HepG2 (cell line): ENCODE results near the gene ACSM2B. TPM values are rescaled to one million over a fixed set of nuclear protein-coding genes. Genes with fewer than 3 reads are reported as not detected.
A peak's percentile ranks its signal among the peaks of the same experiment; 100 is the strongest.

Source experiments
- ATAC-seq: fragments of 200-7000 bp; cut with Tn5 transposase; 3 replicates; pipeline ENCODE4 v1.9.1; 2020; ENCODE audit warnings: mild to moderate bottlenecking, moderate library complexity
- BruUV-seq: library from RNA; stranded (reverse); fragments of 400-500 nt; replicated peaks from 2 replicates; lab custom pipeline; 2021; lab: Mats Ljungman, UMichigan
- CTCF ChIA-PET: fragments of 300-600 bp; formaldehyde crosslinking; extraction: SDS; loops from one replicate; lab custom pipeline; 2021; ENCODE audit warnings: low total read pairs, inconsistent platforms, low intra/inter-chr PET ratio; lab: Yijun Ruan, JAX
- POLR2A ChIA-PET: fragments of 350-600 bp; sonication (Branson Sonifier 250); formaldehyde crosslinking; loops from one replicate; lab custom pipeline; 2020; ENCODE audit warnings: antibody characterized with exemption, inconsistent platforms; lab: Yijun Ruan, JAX
- DNase-seq: peaks from one replicate; pipeline ENCODE4 v3.0.0-alpha.2; 2015; ENCODE audit warnings: low spot score
- FAIRE-seq: peaks from 3 replicates; lab custom pipeline; 2011; peaks lifted over from hg19 to GRCh38; lab: Jason Lieb, UNC
- H2AFZ ChIP-seq: one replicate; pipeline ENCODE4 v1.6.1; 2011; ENCODE audit warnings: low read length, inconsistent platforms
- H3K27ac ChIP-seq: fragments of 300-600 bp; 3 replicates; pipeline ENCODE4 v1.8.0; 2011; ENCODE audit warnings: mixed run types, mild to moderate bottlenecking, mixed read lengths, low read length, inconsistent platforms; ENCODE audit not compliant: insufficient read depth; ENCODE audit errors: extremely low read length
- H3K27me3 ChIP-seq, 2 experiments: fragments of 200-600 bp in 1 of 2; 2 replicates in 1 of 2; 3 replicates in 1 of 2; pipeline versions ENCODE4 v1.6.0 to v1.8.0; 2011; ENCODE audit warnings: low read length in 2 of 2, mild to moderate bottlenecking in 2 of 2, moderate library complexity in 2 of 2, inconsistent platforms in 1 of 2; ENCODE audit not compliant: insufficient read depth in 2 of 2, control insufficient read depth in 1 of 2
- H3K36me3 ChIP-seq, 2 experiments: fragments of 200-600 bp in 1 of 2; replicated peaks in 1 of 2; 2 replicates in 1 of 2; 3 replicates in 1 of 2; pipeline versions ENCODE4 v1.5.1 to v1.8.0; 2011; ENCODE audit warnings: low read length in 2 of 2, inconsistent platforms in 1 of 2; ENCODE audit not compliant: insufficient read depth in 2 of 2, control insufficient read depth in 1 of 2
- H3K4me1 ChIP-seq: 2 replicates; pipeline ENCODE4 v1.5.1; 2012; ENCODE audit warnings: low read length, inconsistent platforms; ENCODE audit not compliant: insufficient read depth
- H3K4me2 ChIP-seq: 2 replicates; pipeline ENCODE4 v1.6.0; 2011; ENCODE audit warnings: low read depth, low read length, inconsistent platforms
- H3K4me3 ChIP-seq, 3 experiments: fragments of 200-600 bp in 1 of 3; sonication (generic), shearing (Covaris generic) in 1 of 3; replicated peaks in 1 of 3; 2 replicates each; pipeline ENCODE4 v1.5.1; 2011 to 2016; ENCODE audit warnings: low read length in 3 of 3, inconsistent platforms in 2 of 3, low read depth in 2 of 3, mild to moderate bottlenecking in 2 of 3, control low read depth in 1 of 3, mixed read lengths in 1 of 3; ENCODE audit not compliant: insufficient read depth in 1 of 3
- H3K79me2 ChIP-seq: one replicate; pipeline ENCODE4 v1.6.1; 2011; ENCODE audit warnings: low read length, inconsistent platforms; ENCODE audit not compliant: insufficient read depth
- H3K9ac ChIP-seq: 2 replicates; pipeline ENCODE4 v1.6.0; 2011; ENCODE audit warnings: mild to moderate bottlenecking, low read depth, low read length, inconsistent platforms; ENCODE audit not compliant: insufficient read depth
- H3K9me3 ChIP-seq: 2 replicates; pipeline ENCODE4 v1.5.1; 2012; ENCODE audit warnings: mild to moderate bottlenecking, low read length
- H4K20me1 ChIP-seq: 2 replicates; pipeline ENCODE4 v1.6.0; 2011; ENCODE audit warnings: inconsistent platforms, mild to moderate bottlenecking, low read length, moderate library complexity; ENCODE audit not compliant: insufficient read depth
- ATRX ChIP-seq: sonication (generic); formaldehyde crosslinking; IDR thresholded peaks from 2 replicates; pipeline ENCODE4 v1.4.0; 2020; ENCODE audit warnings: missing genetic modification reagents, borderline replicate concordance
- EED ChIP-seq: sonication (generic); formaldehyde crosslinking; IDR thresholded peaks from 2 replicates; pipeline ENCODE4 v1.5.0; 2020; ENCODE audit warnings: mild to moderate bottlenecking, missing genetic modification reagents
- HCFC1 ChIP-seq: fragments of 150-350 bp; IDR thresholded peaks from 2 replicates; pipeline ENCODE4 v1.6.1; 2014; ENCODE audit warnings: low read depth, low read length
- HNRNPL ChIP-seq: fragments of 200-400 bp; formaldehyde crosslinking; IDR thresholded peaks from 2 replicates; pipeline ENCODE4 v1.6.1; 2017; ENCODE audit warnings: mild to moderate bottlenecking, low read depth, low read length
- KLF15 ChIP-seq: sonication (generic); formaldehyde crosslinking; IDR thresholded peaks from 2 replicates; pipeline ENCODE4 v1.8.1; 2023; ENCODE audit warnings: borderline replicate concordance, mild to moderate bottlenecking, inconsistent platforms, missing genetic modification reagents, mixed read lengths
- KMT2B ChIP-seq: IDR thresholded peaks from 2 replicates; pipeline ENCODE4 v1.6.1; 2016; ENCODE audit warnings: missing genetic modification reagents, missing compliant biosample characterization
- MTF1 ChIP-seq: sonication (generic); formaldehyde crosslinking; IDR thresholded peaks from 2 replicates; pipeline ENCODE4 v1.5.0; 2020; ENCODE audit warnings: missing genetic modification reagents
- MYNN ChIP-seq: sonication (generic); formaldehyde crosslinking; IDR thresholded peaks from 2 replicates; pipeline ENCODE4 v1.4.0; 2020; ENCODE audit warnings: mild to moderate bottlenecking, low read depth, missing genetic modification reagents
- RCOR2 ChIP-seq: IDR thresholded peaks from 2 replicates; pipeline ENCODE4 v1.6.1; 2016; ENCODE audit warnings: missing biosample characterization, missing genetic modification reagents
- SETDB1 ChIP-seq: sonication (generic); formaldehyde crosslinking; IDR thresholded peaks from 2 replicates; pipeline ENCODE4 v1.5.1; 2020; ENCODE audit warnings: missing genetic modification reagents, mild to moderate bottlenecking, borderline replicate concordance
- ZMYM4 ChIP-seq: sonication (generic); formaldehyde crosslinking; IDR thresholded peaks from 2 replicates; pipeline ENCODE4 v1.8.1; 2023; ENCODE audit warnings: mild to moderate bottlenecking, missing genetic modification reagents
- ZNF468 ChIP-seq: sonication (generic); formaldehyde crosslinking; IDR thresholded peaks from 2 replicates; pipeline ENCODE4 v1.8.0; 2022; ENCODE audit warnings: mild to moderate bottlenecking, moderate library complexity, missing genetic modification reagents
- ZNF670 ChIP-seq: sonication (generic); formaldehyde crosslinking; IDR thresholded peaks from 2 replicates; pipeline ENCODE4 v1.8.0; 2022; ENCODE audit warnings: mild to moderate bottlenecking, missing genetic modification reagents, borderline replicate concordance
- WGBS: methylation state at CpG from one replicate; pipeline ENCODE4 v1.1.6; 2017; ENCODE audit warnings: low lambda C conversion rate; 5-methylcytosine and 5-hydroxymethylcytosine counted together
- in situ Hi-C: cut with HindIII; loops from 2 replicates; pipeline ENCODE4 v1.10.0; 2017; ENCODE audit warnings: low pct_unique_long_range_greater_than_20kb; ENCODE audit not compliant: extremely low pct_ligation_motif_present
- intact Hi-C: fragments of 100-400 bp; cut with micrococcal nuclease; formaldehyde crosslinking; loops from one replicate; pipeline ENCODE4 v1.10.0; 2022; ENCODE audit not compliant: unreplicated experiment
- polyA plus RNA-seq, 8 experiments: library from polyadenylated mRNA; depleted of rRNA in 3 of 8; stranded (reverse) in 7 of 8; unstranded in 1 of 8; fragments of >200 nt; fragmentation: Illumina TruSeq in 4 of 8; extraction: Trizol in 4 of 8; gene quantifications; 2 replicates each; pipeline versions ENCODE4 v1.2.1 to v1.2.3, GENCODE V29; 2011 to 2016; ENCODE audit warnings: low read depth in 4 of 8, missing spikeins in 1 of 8, mixed read lengths in 1 of 8; ENCODE audit not compliant: insufficient read depth in 1 of 8
- total RNA-seq, 5 experiments: library from RNA; depleted of rRNA; stranded (reverse); fragments of >200 nt; fragmentation: Illumina TruSeq; extraction: Trizol; gene quantifications; 2 replicates each; pipeline ENCODE4 v1.2.3, GENCODE V29; 2016; ENCODE audit warnings: low read depth in 1 of 5
- TF ChIP-seq, protein P1 (sequence below): sonication (generic); formaldehyde crosslinking; conservative IDR thresholded peaks from 2 replicates; pipeline ENCODE4 v1.4.0; 2020; ENCODE audit warnings: missing genetic modification reagents
- TF ChIP-seq, protein P2 (sequence below): sonication (generic); formaldehyde crosslinking; IDR thresholded peaks from 2 replicates; pipeline ENCODE4 v1.8.1; 2023; ENCODE audit warnings: mild to moderate bottlenecking, inconsistent platforms, moderate library complexity, missing genetic modification reagents, borderline replicate concordance

Gene ACSM2B
- total and polyA plus RNA-seq, 2 of the 13 experiments (the other 11 are each of a cell fraction or from before 2014, with no cell fraction given) = 22.9 to 34.0 TPM

DNA sequence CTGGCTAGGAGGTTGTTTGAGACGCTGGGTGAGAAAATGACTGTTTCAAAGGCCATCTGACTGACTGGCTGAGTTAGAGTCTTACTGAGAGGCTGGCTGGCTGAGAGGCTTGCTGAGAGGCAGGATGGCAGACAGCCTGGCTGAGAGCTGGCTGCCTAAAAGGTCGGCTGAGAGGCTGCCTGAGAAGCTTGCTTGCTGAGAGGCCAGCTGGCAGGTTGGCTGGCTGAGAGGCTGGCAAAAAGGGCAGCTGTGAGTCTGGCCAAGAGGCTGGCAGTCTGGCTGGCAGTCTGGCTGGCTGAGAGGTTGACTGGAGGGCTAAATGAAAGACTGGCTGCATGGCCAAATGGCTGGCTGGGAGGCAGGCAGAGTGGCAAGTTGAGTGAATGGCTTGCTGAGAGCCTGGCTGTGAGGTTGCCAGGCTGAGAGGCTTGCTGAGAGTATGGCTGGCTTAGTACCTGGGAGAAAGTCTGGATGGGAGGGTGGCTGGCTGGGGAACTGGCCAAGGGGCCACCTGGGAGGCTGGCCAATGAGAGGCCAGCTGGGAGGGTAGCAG is 35.3 kb upstream of the ACSM2B start:
- Histone ChIP-seq H3K4me2 (peak overlapping the region; percentile 61), H3K9ac (peak overlapping the region; percentile 25; the same call in 1 of the 2 replicates), H3K9me3 (no peaks in the 10 kb centered on the region), H3K27ac (no peak overlapping the region), H2AFZ (peak overlapping the region; percentile 8), H3K27me3 (peaks cover 0 to 14% of the 10 kb centered on the region in 2 experiments; a peak in 3 of 5 replicates), H3K4me1 (peaks cover 63% of the 10 kb centered on the region), H3K4me3 (peak overlapping the region in 1 of 3 experiments; percentile 47; a peak in 1 of 6 replicates), H3K36me3 (no peaks in the 10 kb centered on the region), H4K20me1 (no peaks in the 10 kb centered on the region), H3K79me2 (no peaks in the 10 kb centered on the region)
- ATAC-seq (peak; percentile 39), DNase-seq (no peak), FAIRE-seq (no peak)
- intact Hi-C loops (no loop called here), in situ Hi-C loops (no loop called here)
- no TSS peak for BruUV-seq
- POLR2A ChIA-PET = interaction anchor here (1.3 to 2.0 kb wide), 2 partner anchors 10 to 13 kb away, joined by 7 to 18 read pairs; no protein-coding TSS in a partner anchor
- 3% methylated on average over 2 of the region's 2 CpGs for WGBS
- CTCF ChIA-PET = no interaction called here
- no peak for TF ChIP-seq ZNF670 (CRISPR knock-in tag)
- TF ChIP-seq MTF1 (CRISPR knock-in tag) = no peak
- no peak for TF ChIP-seq RCOR2
- TF ChIP-seq KMT2B (CRISPR knock-in tag) = no peak
- TF ChIP-seq HNRNPL = 0 out of 2 replicates have a peak, but pooled peaks have one; percentile 9
- TF ChIP-seq, protein P1, sequence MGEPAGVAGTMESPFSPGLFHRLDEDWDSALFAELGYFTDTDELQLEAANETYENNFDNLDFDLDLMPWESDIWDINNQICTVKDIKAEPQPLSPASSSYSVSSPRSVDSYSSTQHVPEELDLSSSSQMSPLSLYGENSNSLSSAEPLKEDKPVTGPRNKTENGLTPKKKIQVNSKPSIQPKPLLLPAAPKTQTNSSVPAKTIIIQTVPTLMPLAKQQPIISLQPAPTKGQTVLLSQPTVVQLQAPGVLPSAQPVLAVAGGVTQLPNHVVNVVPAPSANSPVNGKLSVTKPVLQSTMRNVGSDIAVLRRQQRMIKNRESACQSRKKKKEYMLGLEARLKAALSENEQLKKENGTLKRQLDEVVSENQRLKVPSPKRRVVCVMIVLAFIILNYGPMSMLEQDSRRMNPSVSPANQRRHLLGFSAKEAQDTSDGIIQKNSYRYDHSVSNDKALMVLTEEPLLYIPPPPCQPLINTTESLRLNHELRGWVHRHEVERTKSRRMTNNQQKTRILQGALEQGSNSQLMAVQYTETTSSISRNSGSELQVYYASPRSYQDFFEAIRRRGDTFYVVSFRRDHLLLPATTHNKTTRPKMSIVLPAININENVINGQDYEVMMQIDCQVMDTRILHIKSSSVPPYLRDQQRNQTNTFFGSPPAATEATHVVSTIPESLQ (CRISPR knock-in tag) = no peak
- TF ChIP-seq, protein P2, sequence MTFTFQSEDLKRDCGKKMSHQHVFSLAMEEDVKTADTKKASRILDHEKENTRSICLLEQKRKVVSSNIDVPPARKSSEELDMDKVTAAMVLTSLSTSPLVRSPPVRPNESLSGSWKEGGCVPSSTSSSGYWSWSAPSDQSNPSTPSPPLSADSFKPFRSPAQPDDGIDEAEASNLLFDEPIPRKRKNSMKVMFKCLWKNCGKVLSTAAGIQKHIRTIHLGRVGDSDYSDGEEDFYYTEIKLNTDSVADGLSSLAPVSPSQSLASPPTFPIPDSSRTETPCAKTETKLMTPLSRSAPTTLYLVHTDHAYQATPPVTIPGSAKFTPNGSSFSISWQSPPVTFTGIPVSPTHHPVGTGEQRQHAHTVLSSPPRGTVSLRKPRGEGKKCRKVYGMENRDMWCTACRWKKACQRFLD = no peak
- no peak for TF ChIP-seq MYNN (CRISPR knock-in tag)
- no peak for TF ChIP-seq KLF15 (CRISPR knock-in tag)
- TF ChIP-seq ZMYM4 (CRISPR knock-in tag) = 0 out of 2 replicates have a peak, but pooled peaks have one; percentile 46
- 0 out of 2 replicates have a peak, but pooled peaks have one; percentile 56 for TF ChIP-seq EED (CRISPR knock-in tag)
- TF ChIP-seq SETDB1 (CRISPR knock-in tag) = 0 out of 2 replicates have a peak, but pooled peaks have one; percentile 61
- TF ChIP-seq ATRX (CRISPR knock-in tag) = no peak
- TF ChIP-seq ZNF468 (CRISPR knock-in tag) = no peak
- TF ChIP-seq HCFC1 = no peak
